ENCODE measurements around the gene MAP4K4.

The MAP4K4 gene

GRCh38 chr2:101818531-101819451 lies 121.3 kb downstream of the MAP4K4 start:
- no peak for DNase-seq

- no peak for DNase-seq
Observed at GRCh38 chr2:101820519-101820918, 123.0 kb downstream of the MAP4K4 start.

GRCh38 chr2:101821059-101821805 lies 123.7 kb downstream of the MAP4K4 start:
- no peak for DNase-seq

DNA sequence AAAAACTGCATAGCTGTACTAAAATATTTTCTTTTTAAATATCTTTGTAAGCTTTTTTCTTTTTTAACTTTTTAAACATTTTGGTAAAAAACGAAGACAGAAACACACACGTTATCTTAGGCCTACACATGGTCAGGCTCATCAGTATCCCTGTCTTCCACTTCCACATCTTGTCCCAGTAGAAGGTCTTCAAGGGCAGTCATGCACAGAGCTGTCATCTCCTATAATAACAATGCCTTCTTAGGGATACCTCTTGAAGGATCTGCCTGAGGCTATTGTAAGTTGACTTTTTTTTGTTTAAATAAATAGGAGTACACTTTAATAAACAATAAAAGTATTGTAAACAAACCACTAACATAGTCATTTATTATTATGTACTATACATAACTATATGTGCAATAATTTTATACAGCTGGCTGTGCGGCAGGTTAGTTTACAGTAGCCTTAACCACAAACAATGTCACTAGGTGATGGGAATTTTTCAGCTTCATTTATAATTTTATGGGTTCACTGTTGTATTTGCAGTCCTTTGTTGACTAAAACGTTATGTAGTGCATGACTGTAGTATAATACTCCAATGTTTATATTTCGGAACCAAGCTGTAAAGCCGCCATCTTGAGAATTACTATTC lies 124.4 kb downstream of the MAP4K4 start:
- no peak for DNase-seq

GRCh38 chr2:101823347-101823791 lies 125.9 kb downstream of the MAP4K4 start:
- DNase-seq, result no peak

DNA sequence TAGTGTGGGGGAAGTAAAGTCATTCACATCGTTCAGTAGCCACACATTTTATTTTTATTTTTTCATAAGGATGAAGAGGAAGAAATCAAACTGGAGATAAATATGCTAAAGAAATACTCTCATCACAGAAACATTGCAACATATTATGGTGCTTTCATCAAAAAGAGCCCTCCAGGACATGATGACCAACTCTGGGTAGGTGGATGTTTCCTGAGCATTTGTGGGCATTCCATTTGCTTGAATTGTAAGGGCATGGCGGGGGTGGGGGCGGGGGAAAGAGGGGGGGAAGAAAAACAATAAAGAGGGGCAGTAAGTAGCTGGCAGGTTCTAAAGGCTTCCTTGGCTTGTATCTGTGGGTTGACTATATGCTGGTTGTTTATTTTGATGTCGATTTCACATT lies 126.4 kb downstream of the MAP4K4 start:
- no peak for DNase-seq

DNA sequence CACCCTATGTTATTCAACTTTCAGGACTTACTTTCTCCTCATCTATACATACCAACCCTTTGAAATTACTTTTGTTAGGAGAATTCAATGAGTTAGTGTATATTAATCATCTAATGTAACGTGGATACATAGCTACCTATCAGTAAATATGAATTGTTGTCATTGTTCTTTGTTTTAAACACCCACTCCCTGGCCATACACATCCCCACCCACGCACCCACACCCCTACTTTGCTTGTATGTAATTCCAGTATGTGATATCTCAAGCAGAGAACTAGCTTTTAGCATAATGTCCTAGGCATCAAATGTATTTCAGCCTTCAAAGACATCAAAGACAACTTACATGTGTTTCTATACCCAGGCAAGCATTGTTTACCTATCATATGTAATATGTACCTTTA lies 129.2 kb downstream of the MAP4K4 start:
- no peak for DNase-seq

DNA sequence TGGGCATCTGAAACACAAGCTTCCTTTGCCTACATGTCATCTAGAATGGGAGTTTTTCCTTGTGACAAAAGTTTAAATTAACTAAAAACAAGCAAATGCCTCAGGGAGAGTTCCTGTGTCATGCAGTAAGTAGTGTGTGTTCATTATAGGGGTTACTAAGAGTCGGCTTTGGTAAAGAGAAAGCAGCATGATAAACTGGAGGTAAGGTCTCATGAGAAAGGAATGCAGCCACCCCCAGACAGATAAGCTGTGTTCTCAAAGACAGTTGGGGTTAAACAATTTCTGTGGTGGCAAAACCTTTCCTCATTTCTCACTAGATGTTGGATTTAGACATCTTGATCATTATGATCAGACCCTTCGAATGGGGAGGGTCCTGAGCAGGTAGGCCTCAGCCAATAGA lies 129.7 kb downstream of the MAP4K4 start:
- no peak for DNase-seq

DNA sequence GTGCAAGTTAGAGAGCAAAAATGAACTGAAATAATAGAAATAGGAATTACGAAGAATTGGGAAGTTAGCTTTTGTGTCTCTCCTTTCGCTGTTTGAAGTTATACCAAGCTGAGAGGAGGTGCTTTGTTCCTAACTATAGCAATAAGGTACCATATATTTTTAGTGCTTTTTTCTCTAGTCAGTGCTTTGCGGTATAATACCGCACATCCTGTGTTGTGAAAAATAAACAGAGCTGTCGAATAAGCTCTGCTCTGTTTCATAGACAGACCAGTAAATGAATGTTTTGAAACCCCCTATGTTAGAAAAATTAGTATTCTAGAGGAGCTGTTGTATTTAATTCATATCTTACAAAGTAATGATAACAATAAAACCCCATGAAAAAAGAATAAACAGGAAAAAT lies 130.8 kb downstream of the MAP4K4 start:
- DNase-seq, result no peak

DNA sequence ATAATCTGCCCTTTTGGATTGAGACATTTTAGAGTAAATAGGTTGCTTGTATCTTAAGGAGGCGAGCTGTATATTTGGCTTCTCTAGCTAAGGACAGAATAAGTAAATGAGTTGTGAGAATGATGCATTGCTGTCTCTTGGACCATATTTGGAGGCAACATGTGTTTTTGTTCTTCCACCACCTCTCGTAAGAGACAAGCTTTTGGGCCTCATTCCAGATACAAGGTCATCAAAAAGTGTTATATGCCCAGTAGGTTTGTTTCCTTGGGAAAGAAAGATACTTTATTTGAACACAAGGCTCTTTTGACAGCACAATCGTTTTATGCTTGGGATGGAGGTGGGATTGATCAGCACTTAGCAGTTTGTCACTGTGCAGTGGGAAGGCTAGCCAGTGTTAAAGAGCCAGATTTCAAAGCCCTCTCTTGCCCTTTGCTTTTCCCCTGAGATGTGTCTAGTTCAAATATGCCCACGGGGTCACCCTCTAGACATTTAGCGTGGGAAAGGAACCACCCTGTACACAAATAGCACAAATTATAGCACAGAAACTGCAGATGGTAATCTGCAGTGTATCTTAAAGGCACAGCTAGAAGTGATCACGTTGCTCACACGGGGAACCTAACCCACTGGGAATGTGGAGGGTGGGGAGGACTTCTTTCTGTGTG lies 131.3 kb downstream of the MAP4K4 start:
- DNase-seq, result no peak

DNA sequence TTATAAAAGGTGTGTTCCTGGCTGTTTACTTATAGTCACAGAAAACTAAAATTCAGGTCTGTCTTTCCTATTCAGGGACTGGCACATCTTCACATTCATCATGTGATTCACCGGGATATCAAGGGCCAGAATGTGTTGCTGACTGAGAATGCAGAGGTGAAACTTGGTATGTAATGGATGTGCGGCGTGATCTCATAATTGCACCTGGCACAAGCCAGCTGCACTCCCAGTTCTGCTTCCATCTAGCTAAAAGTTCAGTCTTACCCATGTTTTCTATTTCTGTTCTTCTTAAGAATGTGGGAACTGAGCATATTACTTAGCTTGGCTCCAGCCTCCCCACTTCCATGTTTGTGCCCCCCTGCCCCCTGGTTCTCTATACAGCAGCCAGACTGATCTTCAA lies 131.9 kb downstream of the MAP4K4 start:
- no peak for DNase-seq

GRCh38 chr2:101830146-101830545 lies 132.6 kb downstream of the MAP4K4 start:
- DNase-seq, result no peak

DNA sequence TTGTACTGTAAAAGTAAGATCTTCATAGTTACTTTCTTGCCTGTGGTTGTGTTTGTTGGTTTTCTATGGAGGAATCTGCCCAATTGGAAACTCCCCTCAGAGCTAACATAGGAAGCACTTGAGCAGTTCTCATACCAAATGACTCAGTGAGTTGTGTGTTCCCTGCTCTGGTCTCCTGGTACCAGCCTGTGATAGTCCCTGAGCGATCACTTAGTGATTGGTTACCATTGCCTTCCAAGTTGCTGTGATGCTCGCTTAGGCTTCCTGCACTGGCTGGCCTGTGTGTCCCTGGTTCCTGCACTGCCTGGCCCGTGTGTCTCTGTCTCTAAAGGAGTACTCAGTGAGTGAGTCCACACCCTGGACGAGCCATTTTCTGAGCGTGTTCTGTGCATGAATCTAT lies 133.0 kb downstream of the MAP4K4 start:
- no peak for DNase-seq

GRCh38 chr2:101831351-101831865 lies 133.9 kb downstream of the MAP4K4 start:
- peak; percentile 39 to 43 for DNase-seq

DNA sequence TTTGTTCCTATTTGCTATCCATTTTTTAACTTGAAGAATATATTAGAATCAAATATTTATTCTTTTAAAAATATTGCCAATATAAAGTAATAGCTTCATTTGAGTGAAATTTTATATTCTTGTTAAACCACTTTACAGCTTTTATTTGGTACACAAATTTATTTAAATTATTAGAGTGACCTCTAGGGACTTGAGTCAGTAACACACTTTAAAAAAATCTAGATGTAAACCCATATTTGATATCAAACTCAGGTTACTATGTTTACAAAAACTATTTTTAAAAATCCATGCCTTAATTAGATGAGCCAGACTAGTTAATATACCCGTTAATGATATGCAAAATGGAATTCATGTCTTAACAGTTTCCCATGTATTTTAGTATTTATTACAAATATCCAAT lies 134.6 kb downstream of the MAP4K4 start:
- DNase-seq, result no peak

DNA sequence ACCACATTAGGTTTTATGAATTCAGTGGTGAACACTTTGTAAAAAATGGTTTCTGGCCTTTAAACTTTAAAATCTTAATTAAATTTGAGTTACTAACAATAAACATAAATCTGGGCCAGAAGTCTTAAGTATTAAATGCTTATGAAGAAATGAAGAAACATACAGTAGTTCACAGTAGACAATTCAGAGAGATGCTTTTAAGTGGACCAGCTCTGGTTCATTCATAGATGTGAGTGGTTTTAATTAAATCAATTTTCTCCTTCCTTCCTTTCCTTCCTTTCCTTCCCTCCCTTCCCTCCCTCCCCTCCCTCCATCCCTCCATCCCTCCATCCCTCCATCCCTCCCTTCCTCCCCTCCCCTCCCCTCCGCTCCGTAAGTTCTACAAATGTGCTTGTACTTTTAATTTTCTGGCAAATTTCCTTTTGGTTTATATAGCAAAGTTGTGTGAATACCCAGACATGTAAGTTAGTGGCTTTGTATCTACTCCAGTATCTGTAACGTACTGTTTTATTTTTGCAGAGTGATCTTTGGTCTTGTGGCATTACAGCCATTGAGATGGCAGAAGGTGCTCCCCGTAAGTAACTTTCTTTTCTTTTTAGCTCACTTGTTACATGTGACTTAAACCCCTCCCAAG lies 136.5 kb downstream of the MAP4K4 start:
- no peak for DNase-seq

GRCh38 chr2:101837354-101837753 lies 139.8 kb downstream of the MAP4K4 start:
- no peak for DNase-seq

DNA sequence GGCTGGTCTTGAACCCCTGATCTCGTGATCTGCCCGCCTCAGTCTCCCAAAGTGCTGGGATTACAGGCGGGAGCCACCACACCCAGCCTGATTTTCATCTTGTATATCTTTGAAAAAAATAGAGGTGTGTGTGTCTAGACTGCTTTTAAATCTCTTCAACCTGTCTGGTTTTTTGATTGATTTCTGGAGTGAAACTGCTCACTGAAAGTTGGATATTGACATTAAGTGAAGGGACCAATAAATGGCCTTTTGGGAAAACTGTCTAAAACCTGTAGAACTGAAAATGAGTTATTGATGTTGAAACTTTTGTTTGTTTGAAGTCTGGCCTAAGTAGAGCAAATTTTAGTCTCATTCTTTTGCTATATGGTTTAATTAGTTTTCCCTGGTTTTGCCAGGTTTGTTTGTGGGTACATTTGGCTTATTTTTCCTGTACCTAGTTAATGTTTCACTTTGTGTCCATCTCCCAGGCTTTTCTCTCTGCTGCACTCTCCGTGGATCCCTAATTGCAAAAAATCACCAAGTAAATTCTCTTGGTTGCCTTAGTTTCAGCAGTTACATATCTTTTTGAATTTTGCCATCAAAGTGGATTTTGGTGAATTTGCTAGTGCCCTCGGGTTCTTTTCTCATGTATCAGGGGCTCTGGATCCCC lies 144.3 kb downstream of the MAP4K4 start:
- DNase-seq, result no peak

- no peak for DNase-seq
Observed at GRCh38 chr2:101842471-101842870, 145.0 kb downstream of the MAP4K4 start.

DNA sequence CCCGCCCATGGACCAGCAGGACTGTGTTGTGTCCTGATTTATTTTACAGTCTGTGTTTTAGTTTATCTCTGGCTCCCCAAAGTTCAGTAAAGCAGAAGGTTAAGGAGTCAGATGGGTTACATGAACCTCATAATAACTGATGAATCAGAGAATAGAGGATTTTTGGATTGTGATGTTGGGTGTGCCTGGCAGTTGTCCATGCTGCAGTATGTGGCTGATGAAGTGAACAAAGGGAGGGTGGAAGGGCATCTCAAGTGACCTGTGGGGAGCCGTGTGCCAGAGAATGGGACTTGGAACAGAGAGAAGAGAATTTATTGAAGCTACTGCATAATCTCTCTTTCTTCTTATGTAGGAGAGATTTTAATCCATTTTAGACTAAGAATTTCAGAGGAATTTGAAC lies 145.5 kb downstream of the MAP4K4 start:
- DNase-seq, result no peak

GRCh38 chr2:101843471-101843870 lies 146.0 kb downstream of the MAP4K4 start:
- no peak for DNase-seq
